HG03354 (cell line): ENCODE data around the gene C1orf232.

Experiments
- ATAC-seq: cut with Tn5 transposase; IDR thresholded peaks from one replicate; pipeline ENCODE4 v1.9.1; 2021; ENCODE audit warnings: mild to moderate bottlenecking; ENCODE audit not compliant: unreplicated experiment, poor library complexity, severe bottlenecking

Gene C1orf232

DNA sequence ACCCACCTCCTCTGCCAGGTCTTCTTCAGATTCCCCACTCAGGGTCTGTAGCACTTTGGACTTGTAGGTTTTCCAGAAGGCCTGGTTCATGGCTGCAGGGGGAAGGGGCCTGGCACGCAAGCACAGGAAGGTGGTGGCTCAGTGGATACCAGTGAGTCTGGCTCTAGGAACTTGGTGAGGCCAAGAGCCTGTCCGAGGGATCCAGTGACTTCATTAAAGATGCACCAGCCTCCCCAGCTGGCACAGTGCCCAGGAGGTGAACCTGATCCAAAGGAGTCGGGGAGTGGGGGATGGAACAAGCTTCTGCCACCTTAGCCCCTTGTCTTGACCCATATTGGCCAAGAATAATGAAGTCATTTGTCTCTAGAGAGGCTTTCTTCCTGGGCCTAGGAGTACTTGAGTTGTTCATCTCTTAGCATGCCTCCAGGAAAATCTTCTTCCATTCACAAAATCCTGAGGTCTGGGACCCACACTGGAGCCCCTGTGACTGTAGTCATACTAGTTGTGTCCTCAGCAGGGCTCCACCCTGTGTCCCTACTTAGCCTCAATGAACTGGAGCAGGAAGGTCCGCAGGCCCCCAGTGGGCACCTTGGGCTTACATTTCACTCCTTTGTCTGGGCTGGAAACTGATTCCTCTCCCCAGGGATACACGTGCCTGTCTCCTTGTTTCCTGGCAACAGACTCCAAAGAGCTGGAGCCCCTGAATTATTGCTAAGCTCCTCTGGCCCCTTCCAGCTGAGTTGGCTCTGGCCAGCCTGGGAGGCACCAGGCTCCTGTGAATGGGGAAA lies at the start of gene C1orf232:
Gene C1orf232, minus strand, starts transcription at position 554 of the 788 bp plus-strand sequence. Its CDS starts 464 bp downstream, at position 90.
- ATAC-seq = no peak

DNA sequence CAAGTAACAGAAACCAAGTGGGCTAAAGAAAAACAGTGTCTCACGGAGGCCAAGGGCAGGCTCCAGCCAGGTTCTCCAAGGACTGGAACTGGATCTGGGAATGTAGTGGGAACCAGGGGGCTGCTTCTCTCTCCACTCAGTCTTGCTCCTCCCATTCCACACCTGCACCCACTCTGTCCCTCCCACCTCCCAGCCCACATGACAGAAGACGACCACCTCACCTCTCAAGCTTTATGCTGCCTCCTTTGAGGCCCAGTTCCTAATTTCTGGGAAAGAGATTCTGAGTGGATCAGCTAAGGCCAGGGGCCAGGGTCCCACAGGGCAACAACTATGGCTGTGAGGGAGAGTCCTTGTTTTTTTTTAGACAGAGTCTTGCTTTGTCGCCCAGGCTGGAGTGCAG lies 46.5 kb upstream of the C1orf232 start:
- ATAC-seq = no peak

- no peak for ATAC-seq
Observed at GRCh38 chr1:26213335-26213905, 44.7 kb upstream of the C1orf232 start.

DNA sequence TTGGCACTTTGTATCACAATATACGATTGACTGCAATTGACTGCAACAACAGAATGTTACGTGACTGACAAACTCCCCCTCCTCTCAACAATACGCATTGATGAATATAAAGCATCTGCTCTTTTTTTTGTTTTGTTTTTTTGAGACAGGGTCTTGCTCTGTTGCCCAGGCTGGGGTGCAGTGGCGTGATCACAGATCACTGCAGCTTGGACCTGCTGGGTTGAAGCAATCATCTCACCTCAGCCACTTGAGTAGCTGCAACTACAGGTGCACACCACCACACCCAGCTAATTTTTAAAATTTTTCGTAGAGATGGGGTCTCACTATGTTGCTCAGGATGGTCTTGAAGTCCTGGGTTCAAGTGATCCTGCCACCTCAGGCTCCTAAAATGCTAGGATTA lies 44.0 kb upstream of the C1orf232 start:
- ATAC-seq = no peak

- no peak for ATAC-seq
Observed at GRCh38 chr1:26210147-26210870, 41.5 kb upstream of the C1orf232 start.

GRCh38 chr1:26203642-26204318 lies 35.0 kb upstream of the C1orf232 start:
- ATAC-seq = no peak

DNA sequence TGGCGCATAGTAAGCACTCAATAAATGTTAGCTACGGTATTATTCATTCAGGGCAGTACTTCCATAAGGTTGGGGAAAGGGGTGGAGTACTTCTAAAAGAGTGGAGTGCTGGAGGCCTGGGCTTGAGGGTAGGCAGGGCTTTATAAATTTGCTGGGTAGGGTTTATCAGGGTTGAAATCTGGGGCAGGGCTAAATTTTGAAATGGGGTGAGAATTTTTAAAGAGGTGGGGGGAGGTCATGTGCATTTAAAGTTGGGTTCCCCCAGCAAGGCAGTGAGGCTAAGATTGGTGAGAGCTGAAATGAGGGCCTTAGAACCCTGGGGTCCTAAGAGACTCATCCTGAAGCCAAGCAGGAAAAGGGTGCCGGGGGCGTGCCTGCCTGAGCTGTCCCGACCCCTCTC lies 31.6 kb upstream of the C1orf232 start:
- ATAC-seq = no peak

DNA sequence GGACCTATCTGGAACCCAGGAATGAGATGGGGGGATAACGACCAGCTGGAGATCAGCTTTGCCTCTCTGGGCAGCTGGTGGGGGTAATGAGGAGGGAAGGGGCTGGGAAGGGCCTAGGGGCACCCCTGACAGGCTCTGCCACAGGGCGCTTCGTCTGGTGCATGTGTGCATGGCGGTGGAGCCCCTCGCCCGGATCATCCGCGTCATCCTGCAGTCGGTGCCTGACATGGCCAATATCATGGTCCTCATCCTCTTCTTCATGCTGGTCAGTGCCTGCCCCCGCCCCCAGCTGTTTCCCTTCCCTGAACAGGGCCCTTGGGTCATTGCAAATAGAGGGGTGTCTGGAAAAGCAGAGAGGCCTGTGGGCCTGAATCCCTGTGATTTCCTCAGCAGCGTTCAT lies 29.1 kb upstream of the C1orf232 start:
- ATAC-seq = no peak

GRCh38 chr1:26197301-26197700 lies 28.5 kb upstream of the C1orf232 start:
- no peak for ATAC-seq

DNA sequence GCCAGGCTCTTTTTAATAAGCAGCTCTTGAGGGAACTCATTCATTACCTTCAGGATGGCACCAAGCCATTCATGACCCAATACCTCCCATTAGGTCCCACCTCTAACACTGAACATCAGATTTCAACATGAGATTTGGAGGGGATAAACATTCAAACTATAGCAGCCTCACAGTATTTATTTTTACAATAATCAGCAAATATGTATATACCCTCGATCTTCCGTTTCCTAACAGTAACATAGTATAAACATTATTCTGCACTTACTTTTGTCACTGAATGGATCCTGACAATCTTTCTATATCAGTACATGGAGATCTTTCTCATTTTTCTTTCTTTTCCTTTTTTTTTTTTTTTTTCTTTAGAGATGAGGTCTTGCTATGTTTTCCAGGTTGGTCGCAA lies 27.0 kb upstream of the C1orf232 start:
- no peak for ATAC-seq

DNA sequence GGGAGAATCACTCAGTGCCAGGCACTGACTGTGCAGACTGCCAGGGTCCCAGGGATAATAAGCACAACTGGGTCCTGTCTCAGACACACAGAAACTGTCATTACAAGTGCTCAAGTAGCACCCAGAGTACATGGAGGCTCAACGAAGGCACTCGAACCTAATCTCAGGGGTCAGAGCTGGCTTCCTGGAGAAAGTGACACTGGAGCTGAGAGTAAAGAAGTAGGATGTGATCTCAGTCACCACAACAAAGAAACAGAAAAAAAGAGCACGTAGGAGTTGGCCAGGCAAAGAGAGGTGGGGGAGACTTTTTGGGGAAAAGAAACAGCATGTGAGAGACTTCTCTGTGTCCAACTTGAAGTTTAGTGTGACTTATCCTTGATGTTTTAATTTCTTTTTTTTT lies 23.0 kb upstream of the C1orf232 start:
- no peak for ATAC-seq

DNA sequence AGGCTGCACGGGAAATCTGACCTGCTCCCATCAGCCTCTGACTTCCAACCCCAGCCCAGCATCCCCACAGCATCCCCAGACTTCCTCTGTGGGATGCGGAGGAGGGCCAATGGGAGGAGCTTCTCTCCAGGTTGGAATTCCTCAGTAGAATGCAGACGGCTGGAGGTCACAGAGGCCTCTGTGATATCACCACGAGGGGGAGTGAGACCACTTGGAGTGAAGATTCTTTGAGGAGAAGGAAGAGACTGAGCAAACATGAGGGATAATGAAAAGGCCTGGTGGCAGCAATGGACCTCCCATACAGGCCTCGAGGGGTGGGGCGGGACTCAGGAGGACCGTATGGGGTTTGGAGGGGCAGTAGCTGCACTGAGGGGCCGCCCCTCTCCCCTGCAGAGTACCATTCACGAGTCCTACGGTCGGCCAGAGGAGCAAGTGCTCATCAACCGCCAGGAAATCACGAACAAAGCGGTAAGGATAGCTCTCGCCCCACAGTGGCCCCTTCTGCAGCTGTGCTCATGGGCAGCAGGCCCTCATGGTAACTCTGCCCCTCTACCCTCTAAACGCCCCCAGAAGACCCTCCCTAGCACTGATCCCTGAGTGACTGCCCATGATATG lies 21.7 kb upstream of the C1orf232 start, which contains the start of gene CATSPER4:
Gene CATSPER4, plus strand, starts transcription at position 230 of the 615 bp plus-strand sequence. Its CDS starts 26 bp downstream, at position 256.
- no peak for ATAC-seq

DNA sequence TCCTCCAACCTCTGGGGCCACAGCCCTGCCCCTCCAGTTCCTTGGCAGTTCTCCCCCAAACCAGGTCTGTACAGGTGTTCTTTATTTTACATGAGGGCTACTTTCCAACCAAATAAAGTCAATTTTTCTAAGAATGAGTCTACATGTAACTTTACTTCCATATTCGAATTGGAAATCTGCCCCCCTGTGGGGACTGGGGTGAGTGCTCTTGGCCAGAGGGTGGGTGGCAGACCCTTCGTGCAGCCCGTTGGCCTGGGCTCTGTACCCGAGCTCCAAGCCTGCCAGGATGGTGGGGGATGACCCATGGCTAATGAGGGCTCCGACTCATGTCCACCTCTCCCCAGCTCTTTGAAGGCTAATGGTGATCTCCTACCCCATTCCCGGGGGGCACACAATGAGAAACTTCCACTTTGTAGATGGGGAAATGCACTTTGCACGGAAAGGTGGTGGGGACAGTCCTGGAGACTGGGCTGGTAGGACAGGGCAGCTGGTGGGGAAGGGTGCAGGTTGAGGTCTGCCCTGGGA lies 21.1 kb upstream of the C1orf232 start:
- no peak for ATAC-seq

DNA sequence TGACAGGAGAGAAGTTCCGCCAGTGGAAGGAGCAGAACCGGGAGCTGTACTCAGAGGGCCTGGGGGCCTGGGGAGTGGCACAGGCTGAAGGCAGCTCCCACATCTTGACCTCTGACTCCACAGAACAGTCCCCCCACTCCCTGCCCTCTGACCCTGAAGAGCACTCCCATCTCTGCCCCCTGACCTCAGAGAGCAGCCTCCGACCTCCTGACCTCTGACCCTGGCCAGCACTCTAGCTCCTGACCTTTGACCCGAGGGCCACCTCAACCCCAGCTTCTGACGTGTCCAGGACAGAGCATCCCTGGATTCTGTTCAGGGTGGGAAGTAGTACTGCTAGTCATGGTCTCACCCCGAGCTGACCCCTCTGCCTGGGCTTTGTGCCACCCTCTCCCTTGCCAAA lies 20.6 kb upstream of the C1orf232 start:
- ATAC-seq = no peak

- ATAC-seq = no peak
Observed at GRCh38 chr1:26188477-26188876, 19.7 kb upstream of the C1orf232 start.

GRCh38 chr1:26187882-26188281 lies 19.1 kb upstream of the C1orf232 start:
- ATAC-seq = no peak

GRCh38 chr1:26184883-26185282 lies 16.1 kb upstream of the C1orf232 start:
- ATAC-seq = no peak

GRCh38 chr1:26184086-26184485 lies 15.3 kb upstream of the C1orf232 start:
- no peak for ATAC-seq

DNA sequence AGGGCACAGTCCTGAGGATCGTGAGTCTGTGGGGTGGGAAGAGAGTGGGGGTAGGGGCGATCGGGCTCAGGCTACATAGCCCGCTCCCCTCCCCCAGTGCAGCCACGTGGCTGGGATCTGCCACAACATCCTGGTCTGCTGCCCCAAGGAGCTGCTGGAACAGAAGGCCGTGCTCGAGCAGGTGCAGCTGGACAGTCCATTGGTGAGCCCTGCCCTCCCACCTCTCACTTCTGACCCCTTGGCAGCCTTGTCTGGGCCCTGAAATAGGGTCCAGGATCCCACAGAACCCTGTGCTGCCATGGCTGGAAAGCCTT lies 13.6 kb upstream of the C1orf232 start:
- no peak for ATAC-seq
